Body of pancreas (tissue), 4 donors: ENCODE data around the gene MACF1.

Experiments used
- POLR2A ChIP-seq, 3 donors: fragments of 450-650 bp; IDR thresholded peaks; one replicate each; pipeline ENCODE4 v1.6.1; 2016; ENCODE audit warnings: antibody characterized with exemption in 3 of 3, mild to moderate bottlenecking in 2 of 3
- TF ChIP-seq, protein P1 (sequence below), 7 experiments: fragments of 450-650 bp in 4 of 7; fragments of 200-600 bp in 3 of 7; sonication (generic) in 3 of 7; IDR thresholded peaks; one replicate each; pipeline ENCODE4 v1.5.1; 2016 to 2019; ENCODE audit warnings: antibody characterized with exemption in 7 of 7

DNA sequence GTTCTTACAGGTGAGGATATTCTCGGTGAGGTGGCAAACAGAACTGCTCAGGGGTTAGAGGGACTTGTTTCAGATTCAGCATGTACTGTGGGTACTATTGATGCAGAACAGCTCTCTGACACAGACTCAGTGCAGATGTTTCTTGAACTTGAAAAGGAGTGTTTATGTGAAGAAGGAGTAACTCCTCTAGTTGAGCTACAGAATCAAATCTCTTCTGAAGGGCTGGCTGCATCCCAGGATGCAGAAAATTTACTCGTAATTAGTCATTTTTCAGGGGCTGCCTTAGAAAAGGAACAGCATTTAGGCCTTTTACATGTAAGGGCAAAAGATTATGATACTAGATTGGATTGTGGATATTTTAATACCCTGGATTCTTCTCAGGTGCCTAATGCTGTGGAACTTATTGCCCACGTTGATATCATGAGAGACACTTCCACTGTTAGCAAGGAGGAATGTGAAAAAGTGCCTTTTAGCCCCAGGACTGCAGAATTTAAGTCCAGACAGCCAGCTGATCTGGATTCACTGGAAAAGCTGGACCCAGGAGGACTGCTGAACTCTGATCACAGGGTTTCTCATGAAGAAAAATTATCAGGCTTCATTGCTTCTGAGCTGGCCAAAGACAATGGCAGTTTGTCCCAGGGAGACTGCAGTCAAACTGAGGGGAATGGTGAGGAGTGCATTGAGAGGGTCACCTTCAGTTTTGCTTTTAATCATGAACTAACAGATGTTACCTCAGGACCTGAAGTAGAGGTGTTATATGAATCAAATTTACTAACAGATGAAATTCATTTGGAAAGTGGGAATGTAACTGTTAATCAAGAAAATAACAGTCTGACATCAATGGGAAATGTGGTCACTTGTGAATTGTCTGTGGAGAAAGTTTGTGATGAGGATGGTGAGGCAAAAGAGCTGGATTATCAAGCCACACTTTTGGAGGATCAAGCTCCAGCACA is 207.3 kb downstream of the MACF1 start:
- no peak for TF ChIP-seq POLR2A (IDR thresholded peaks at IDR 0.05)
- TF ChIP-seq, protein P1, sequence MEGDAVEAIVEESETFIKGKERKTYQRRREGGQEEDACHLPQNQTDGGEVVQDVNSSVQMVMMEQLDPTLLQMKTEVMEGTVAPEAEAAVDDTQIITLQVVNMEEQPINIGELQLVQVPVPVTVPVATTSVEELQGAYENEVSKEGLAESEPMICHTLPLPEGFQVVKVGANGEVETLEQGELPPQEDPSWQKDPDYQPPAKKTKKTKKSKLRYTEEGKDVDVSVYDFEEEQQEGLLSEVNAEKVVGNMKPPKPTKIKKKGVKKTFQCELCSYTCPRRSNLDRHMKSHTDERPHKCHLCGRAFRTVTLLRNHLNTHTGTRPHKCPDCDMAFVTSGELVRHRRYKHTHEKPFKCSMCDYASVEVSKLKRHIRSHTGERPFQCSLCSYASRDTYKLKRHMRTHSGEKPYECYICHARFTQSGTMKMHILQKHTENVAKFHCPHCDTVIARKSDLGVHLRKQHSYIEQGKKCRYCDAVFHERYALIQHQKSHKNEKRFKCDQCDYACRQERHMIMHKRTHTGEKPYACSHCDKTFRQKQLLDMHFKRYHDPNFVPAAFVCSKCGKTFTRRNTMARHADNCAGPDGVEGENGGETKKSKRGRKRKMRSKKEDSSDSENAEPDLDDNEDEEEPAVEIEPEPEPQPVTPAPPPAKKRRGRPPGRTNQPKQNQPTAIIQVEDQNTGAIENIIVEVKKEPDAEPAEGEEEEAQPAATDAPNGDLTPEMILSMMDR (IDR thresholded peaks at IDR 0.05) = no peak
